HG02884 (cell line): ENCODE data around the gene PSG7.
"Not testable (repeated sequence)": the region's sequence is repeated elsewhere in the genome, so short reads cannot be mapped to it uniquely, and the experiment has no call there.

Source experiments
- ATAC-seq: cut with Tn5 transposase; IDR thresholded peaks from one replicate; pipeline ENCODE4 v1.9.1; 2021; ENCODE audit warnings: mild to moderate bottlenecking, moderate library complexity; ENCODE audit not compliant: unreplicated experiment

PSG7 gene

DNA sequence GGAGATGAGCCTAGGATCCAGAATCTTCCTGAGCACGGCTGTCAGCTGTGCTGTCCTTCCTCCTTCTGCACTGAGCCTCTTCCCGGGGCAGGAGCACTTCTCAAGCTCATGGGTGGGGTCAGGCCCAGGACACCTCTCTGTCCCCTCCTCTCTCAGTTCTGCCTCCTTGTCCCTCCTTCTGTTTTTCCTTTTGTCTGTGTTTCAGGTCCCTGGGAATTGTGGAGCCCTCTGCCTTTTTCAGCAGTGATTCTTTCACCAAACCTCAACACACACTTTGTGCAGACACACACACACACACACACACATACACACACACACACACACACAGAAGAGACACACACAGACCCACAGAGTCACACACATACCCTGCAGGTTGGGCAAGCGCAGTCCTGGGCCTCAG lies at the start of gene PSG7:
PSG7 (minus strand) TSS at position 101 of the 400 bp plus-strand sequence. CDS start 131 bp downstream, outside the sequence.
- not testable (repeated sequence) for ATAC-seq

DNA sequence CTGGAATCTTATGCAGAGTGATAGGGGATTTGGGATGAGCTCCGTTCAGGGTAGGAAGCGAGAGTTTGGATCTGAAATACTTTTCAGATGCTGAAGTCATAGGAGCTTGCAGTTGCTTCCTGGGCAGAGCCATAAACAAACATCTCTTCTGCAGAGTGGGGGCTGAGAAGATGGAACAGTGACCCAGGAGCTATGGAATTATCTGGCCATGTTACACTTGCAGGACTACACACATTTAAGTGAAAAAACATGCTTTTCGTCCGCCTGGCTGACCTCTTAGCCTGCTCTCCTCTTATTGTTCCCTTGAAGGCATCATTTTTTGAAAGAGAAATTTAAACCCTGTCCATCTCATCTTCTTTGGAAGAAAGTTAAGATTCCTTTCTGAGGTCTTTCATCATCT lies 48.6 kb upstream of the PSG7 start:
- no peak for ATAC-seq

DNA sequence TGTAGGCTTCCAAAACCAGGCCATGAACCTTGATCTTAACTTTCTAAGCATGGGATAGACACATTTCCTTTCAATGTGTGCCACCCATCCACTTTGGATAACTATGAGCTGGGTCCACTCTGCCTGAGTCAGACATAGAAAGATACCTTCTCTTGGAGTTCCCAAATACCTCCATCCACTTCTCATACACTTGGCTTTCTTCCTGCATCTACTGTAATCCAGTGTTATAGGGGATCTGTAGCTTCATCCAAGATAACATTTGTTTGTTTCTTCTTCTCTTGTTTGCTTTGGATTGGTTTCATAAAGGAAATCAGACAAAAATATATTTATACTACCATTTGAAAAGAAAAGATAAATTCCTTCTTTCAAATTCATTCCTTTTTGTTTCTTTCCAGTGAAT lies 45.1 kb upstream of the PSG7 start:
- ATAC-seq: not testable (repeated sequence)

DNA sequence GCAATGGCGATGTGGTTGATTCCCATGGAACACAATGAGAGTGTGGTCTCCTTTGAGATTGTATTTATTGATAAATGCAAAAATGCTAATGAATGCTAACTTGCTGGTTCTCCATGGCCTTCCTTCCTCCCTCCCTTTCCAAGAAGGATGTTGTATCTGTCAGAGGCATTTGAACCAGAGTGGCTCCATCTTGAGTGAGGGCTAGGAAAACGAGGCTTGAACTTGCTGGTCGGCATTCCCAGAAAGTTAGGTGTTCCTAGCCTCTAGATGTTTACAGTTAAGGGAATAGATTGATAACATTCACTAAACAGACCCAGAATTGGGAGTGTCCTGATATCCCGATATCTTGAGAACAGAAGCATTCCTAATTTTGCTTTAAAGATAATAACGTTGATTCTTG lies 34.4 kb upstream of the PSG7 start:
- ATAC-seq: not testable (repeated sequence)

DNA sequence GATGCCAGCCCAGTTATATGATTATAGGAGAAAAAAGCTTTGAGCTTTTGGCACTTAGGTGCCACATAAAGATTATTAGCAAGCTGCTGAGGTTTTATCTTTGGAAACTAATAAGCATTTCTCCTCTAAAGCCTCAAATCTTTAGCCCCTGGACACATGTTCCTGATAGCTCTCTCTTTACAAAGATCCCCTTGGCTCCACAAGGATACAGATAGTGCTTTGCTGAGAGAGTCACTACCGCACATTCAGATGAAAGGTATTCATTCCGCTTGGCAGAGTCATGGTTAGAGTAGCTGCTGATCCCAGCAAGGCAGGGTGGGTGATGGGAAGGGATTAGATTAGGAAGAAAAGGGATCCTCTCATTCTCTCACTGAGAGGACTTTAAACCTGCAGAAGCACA lies 28.2 kb upstream of the PSG7 start:
- no peak for ATAC-seq

DNA sequence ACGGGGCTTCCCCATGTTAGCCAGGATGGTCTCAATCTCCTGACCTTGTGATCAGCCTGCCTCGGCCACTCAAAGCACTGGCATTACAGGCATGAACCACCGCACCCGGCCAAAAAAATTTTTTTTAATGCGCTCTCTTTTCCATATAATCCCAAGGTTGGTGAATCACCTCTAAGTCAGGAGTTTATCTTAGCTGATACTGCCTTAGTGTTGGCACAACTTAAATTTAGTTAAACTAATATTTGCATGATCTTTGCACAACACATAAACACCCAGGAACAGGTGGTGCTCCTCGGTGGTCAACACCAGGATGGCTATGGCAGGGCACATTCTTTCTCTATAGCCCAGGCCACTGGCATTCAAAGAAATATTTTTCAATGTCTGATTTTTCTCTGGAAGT lies 24.1 kb upstream of the PSG7 start:
- ATAC-seq: no peak

DNA sequence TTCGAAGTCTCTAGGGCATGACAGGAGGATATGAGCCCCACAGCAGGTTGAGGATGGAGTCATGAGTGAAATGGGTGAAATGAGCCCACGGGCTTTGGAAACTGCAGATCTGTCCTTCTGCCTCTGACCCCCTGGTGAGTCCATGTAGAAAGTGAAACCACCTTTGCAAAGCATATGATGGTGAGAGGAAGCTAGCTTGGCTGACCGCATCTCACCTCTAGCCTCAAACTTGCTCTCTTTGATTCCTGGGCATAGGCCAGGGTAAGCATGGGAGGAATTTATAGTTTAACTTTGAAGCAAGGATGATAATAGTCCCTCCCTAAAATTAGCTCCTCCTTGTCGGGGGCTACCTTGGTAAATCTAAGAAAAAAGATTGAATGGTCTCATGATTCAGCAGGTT lies 15.1 kb upstream of the PSG7 start:
- ATAC-seq: not testable (repeated sequence)

DNA sequence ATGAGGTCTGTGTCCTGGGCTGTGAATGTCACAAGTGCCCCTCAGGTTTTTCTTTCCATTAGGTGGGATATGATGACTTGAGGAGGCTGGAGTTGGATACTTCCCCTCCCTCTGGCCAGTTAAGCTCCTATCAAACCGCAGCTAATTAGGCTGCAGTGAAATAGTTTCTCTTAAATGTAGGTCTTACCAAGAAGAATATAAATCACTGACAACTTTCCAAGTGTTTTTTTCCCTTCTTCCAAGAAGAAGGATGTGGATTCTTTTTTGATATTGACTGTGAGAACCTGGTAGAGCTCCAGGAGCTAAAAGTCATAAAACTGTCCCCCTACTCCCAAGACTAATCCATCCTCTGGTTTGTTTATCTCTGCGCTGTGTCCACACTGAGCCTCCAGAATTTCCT lies 14.5 kb upstream of the PSG7 start:
- ATAC-seq: not testable (repeated sequence)

DNA sequence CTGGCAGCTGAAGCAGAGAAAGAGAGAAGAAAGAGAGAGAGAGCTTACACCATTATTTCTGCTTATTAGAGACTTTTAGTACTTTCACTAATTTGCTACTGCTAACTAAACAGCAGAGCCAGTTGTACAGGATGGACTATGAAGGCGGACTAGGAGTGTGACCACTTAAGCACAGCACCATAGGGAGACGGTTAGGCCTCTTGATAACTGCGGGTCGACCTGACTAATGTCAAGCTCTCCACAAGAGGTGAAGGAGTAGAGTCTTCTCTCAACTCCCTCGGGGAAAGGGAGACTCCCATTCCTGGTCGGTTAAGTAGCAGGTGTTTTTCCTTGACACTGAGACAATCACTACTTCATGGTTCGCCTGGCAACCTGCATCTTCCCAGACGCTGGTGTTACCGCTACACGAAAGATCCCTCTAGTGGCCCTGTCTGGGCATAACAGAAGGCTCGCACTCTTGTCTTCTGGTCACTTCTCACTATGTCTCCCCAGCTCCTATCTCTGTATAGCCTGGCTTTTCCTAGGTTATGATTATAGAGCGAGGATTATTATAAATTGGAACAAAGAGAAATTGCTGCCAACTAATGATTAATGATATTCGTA lies 5.3 kb upstream of the PSG7 start:
- no peak for ATAC-seq

DNA sequence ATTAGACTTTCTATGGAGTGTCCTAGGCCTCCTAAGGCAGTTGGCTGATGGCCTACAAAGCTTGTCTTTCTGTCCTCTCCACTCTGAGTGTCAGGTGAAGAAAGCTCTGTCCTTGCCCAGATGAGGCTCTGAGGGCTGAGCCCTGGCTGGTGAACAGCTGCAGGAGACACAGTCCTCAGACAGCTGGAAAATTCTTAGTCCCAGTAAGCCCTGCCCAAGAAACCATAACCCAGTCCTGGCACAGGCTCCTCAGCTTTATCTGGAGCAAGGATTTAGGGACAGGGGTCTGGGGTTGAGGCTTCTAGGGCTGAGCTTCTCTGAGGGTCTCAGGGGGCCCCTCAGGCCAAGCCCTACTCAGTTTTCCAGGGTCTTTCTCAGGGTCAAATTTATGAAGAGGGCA lies 2.3 kb downstream of the PSG7 start:
- ATAC-seq: not testable (repeated sequence)

DNA sequence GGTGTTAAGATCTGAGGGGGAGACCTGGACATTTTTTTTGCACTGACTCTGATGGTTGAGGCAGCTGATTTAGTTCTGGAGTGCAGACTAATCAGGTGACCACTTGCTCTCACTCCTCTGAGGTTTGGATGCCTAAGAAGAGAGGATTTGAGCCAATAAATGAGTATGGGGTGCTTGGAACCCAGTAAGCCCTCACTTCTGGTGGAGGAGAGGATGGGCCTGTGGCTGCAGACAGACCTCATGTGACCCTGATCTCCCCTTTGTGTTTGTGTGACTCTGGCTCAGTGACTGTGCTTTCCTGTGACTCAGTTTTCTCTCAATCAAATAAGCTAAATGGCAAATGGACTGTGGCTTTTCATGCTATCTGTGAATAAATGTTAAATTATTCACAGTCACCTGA lies 2.8 kb downstream of the PSG7 start:
- not testable (repeated sequence) for ATAC-seq

DNA sequence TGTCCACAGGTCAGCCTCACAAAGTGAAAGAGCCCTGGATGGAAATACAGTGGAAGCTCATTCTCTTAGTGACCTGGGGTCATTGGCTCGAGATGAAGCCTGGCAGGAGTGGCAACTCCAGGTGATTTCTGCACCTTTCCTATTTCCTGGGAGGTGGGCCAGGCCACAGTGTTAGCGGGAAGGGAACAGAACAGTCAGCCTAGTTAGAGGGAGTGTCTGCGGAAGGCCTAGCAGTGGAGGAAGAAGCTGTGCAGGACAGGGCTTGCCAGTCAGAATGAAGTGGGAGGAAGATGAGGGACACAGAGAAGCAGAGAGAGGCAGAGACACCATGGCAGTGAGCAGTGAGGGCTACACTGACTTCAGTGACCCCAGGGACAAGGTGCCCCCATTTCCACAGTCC lies 3.6 kb downstream of the PSG7 start:
- not testable (repeated sequence) for ATAC-seq

DNA sequence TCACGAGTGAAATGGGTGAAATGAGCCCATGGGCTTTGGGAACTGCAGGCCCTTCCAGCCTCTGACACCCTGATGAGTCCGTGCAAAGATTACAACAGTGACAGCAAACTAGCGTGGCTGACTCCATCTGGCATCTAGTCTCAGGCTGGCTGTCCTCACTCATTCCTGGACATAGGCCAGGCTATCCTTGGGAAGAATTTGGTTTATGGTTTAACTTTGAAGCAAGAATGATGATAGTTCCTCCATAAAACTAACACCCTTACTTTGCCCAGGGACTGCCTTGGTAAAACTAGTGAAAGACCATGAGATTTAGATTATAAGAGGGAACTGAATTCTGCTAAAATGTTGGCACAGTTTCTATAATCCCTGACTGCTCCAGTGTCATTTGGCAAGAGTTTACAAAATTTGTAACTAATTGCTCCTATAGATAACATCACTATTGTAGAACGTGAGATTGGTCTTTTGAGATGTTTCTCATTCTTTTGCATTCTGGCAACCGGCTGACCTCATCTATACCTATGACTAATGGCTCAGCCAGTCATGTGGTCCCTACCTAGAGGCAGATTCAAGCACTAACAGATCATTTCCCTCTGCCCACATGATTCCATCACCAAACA lies 4.4 kb downstream of the PSG7 start:
- ATAC-seq: not testable (repeated sequence)

DNA sequence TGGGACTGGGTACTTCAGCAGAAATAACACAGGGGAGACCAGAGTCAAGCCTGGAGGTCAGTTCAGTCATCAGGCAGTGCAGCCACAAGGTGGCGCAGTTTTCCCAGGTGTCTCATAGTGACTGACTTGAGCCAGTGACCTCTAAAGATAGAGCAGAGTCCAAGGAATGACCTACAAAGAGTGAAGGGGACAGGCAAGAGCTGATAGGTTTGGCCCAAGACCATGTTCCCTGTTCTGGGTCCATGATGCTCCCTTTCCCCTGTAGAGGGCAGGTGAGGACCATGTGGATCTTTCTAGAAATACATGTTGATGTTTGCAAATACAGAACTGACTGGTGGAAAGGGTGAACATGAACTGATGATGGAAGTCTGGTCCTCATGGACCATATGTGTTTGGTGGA lies 6.8 kb downstream of the PSG7 start:
- ATAC-seq: not testable (repeated sequence)

DNA sequence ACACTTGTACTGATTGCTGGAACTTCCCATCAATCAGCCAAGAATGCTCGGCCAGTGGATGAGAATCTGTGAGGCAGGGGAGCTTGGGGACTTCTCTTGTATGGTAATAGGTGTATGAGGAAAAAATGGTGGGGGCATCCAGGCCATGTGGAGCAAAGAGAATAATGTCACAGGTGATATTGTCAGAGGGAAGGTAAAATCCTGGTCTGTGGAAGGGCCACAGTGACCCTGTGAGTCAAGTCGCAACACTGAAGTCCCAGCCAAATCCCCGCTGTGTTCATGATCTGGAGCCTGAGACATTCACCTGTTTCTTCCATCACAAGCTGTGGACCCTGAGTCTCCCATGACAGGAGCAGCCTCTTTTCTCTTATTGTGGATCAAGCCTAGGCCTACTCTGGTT lies 8.1 kb downstream of the PSG7 start:
- ATAC-seq: no peak

DNA sequence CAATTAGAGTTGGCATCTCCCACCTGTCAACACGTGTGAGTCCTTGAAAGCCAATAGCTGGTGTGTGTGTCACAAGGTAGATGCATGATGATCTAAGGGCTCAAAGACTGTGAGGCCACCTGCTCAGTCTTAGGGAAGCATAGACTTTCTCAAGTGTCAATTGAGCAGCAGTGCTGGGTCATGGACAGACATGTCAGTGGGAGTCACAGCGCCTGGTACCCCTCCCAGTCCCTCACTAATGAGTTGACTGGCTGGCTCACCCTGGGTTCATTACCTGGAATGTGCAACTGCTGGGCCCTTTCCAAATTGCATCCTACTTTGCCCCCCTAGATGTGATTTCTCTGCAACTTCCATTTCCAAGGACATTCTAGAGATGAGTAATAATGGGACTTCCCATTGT lies 10.2 kb downstream of the PSG7 start:
- ATAC-seq: no peak

DNA sequence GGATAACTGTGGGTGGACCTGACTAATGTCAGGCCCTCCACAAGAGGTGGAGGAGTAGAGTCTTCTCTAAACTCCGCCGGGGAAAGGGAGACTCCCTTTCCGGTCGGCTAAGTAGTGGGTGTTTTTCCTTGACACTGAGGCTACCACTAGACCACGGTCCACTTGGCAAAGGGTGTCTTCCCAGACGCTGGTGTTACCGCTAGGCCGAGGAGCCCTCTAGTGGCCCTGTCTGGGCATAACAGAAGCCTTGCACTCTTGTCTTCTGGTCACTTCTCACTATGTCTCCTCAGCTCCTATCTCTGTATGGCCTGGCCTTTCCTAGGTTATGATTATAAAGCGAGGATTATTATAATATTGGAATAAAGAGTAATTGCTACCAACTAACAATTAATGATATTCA lies 13.9 kb downstream of the PSG7 start:
- ATAC-seq: not testable (repeated sequence)

DNA sequence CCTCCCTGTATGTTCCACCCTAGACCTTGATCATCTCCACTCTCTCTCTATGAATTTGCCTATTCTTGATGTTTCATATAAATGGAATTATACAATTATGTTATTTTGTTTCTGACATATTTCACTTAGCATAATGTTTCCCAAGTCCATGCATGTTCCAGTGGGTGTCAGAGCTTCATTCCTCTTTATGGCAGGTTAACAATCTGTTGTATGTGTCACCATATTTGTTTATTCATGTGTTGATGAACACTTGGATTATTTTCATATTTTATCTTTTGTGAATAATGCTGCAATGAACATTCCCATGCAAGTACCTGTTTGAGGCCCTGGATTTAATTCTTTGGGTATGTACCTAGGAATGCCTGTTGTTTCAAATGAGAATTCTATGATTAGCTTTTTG lies 16.0 kb downstream of the PSG7 start:
- not testable (repeated sequence) for ATAC-seq

DNA sequence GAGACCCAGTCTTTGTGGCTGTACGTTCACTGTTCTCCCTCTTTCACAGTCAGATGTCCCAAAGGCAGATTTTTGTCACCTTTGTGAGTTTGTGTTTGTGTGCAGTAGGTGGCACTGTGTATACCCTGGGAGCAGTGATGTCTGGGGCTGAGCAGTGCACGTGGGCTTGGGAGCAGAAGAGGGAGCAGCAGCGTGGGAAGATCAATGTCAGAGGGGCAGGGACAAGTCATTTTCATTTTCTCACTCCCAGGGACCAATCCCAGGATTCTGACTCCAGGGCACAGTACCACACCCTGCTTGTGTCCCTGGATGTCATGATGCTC lies 17.3 kb downstream of the PSG7 start:
- ATAC-seq: no peak

DNA sequence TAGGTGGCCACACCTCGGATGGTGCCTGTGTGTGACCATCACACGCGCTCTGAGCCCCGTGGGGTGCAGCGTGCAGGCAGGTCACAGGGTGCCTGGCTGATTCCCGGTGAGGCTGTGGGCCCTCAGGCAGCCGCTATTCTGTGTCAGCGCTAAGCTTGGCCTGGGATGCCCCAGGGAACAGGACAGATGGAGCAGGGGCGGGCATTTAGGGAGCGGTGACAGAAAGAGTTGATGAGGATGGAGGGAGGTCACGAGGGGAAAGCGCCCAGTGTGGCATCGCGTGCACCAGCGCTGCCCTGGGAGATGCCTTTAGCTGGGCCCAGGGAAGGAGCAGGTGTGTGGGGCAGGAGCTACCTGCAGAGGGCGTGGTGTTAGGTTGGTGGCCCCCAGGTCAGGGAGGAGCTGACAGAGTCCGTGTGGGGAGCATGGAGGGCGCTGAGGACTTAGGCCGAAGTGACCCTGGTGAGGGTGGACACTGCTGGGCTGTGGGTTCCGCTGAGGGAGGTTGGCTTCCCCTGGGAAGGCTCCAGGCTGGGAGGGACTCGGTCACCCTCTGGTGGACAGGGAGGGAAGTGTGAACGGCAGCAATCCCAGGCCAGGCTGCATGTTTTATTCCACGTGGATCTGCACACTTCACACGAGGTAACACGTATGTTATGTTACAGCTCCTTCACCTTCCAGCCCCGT lies 17.8 kb downstream of the PSG7 start:
- not testable (repeated sequence) for ATAC-seq

DNA sequence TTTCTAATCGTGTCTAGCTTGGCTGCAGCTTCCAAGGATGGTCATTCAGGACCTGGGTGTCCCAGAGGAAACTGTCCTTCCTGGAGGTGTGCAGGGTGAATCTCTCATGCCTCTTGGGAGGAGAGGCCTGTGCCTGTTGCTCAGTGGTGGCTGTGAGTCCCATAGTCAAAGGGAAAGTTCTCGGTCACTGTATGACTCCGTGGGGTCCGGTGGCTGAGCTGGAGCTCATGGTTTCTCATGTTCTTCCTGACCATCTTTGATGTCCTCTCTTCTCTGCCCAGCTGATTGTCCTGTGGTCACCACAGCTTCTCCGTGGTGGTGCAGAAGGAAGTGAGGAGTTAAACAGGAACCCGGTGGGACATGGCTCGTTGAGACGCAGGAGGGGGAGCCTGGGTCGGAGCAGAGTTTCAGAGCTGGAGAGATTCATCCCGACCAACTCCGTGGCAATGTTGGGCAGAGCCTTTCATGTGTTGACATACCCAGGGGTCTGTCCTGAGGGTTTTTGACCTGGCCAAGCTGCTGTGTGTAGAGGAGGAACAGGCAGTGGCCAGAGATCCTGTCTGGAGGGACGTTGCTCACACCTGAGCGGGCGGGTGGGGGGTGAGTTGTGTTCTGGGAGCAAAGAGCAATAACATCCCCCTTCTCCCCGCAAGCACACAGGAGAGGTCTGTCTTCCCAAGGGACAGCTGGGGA lies 18.5 kb downstream of the PSG7 start:
- not testable (repeated sequence) for ATAC-seq

DNA sequence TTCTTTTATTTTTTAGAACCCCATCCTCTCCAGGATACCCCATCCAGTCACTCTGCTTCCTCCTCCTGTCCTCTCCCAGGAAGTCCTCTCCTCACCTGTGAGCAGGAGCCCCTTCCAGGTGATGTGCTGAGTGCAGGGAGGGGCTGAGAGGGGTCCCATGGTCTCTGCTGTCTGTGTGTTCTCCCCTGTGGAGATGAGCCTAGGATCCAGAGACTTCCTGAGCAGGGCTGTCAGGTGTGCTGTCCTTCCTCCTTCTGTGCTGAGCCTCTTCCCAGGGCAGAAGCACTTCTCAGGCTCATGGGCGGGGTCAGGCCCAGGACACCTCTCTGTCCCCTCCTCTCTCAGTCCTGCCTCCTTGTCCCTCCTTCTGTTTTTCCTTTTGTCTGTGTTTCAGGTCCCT lies 19.4 kb downstream of the PSG7 start, which contains the start of gene PSG6:
PSG6 (minus strand) TSS at position 261 of the 400 bp plus-strand sequence; CDS start at position 159, 102 bp downstream.
- ATAC-seq: not testable (repeated sequence)
